ENCODE results near the gene TTC33.
A peak's percentile ranks its signal among the peaks of the same experiment; 100 is the strongest.
"Not testable (repeated sequence)": the region's sequence is repeated elsewhere in the genome, so short reads cannot be mapped to it uniquely, and the experiment has no call there.

Gene TTC33

DNA sequence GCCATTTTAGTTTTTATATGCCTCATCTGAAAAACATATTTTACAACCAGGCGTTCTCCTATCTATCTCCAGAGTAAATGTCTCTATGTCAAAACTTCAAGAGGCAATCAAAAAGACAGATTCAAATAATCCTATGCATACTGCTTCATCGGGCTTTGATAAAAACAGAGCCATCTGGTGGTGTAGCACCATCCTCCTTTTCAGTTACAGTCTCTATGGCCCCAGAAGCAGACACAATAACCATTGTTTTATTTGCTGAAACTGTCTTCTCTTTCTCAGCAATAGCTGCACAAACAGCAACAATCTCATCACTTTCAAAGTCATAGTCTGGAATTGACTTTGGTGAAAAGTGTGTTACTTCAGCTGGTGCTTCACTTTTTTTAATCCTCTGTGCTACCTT is 39.8 kb downstream of the TTC33 start:
- peak; percentile 10 for DNase-seq

- no peak for DNase-seq
Measured at GRCh38 chr5:40714001-40714400, 41.8 kb downstream of the TTC33 start.

DNA sequence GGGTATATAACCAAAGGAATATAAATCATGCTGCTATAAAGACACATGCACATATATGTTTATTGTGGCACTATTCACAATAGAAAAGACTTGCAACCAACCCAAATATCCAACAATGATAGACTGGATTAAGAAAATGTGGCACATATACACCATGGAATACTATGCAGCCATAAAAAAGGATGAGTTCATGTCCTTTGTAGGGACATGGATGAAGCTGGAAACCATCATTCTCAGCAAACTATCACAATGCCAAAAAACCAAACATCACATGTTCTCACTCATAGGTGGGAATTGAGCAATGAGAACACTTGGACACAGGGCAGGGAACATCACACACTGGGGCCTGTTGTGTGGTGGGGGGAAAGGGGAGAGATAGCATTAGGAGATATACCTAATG is 45.2 kb downstream of the TTC33 start:
- not testable (repeated sequence) for DNase-seq

- not testable (repeated sequence) for DNase-seq
Measured at GRCh38 chr5:40705484-40705883, 50.3 kb downstream of the TTC33 start.

- DNase-seq: not testable (repeated sequence)
Measured at GRCh38 chr5:40702027-40702426, 53.7 kb downstream of the TTC33 start.

GRCh38 chr5:40700116-40700782 is 55.5 kb downstream of the TTC33 start:
- no peak for DNase-seq

DNA sequence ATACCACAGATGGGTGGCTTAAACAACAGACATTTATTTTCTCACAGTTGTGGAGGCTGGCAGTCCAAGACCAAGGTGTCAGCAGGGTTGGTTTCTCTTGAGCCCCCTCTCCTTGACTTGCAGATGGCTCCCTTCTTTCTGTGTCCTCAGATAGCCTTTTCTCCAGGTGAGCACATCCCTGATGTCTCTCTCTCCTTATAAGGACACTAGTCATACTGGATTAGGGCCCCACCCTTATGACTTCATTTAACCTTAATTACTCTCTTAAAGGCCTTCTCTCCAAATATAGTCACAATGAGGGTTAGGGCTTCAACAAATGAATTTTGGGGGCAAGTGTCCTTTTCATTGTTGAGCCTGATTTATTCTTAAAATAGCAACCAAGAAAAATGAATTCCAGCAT is 61.3 kb downstream of the TTC33 start:
- no peak for DNase-seq

DNA sequence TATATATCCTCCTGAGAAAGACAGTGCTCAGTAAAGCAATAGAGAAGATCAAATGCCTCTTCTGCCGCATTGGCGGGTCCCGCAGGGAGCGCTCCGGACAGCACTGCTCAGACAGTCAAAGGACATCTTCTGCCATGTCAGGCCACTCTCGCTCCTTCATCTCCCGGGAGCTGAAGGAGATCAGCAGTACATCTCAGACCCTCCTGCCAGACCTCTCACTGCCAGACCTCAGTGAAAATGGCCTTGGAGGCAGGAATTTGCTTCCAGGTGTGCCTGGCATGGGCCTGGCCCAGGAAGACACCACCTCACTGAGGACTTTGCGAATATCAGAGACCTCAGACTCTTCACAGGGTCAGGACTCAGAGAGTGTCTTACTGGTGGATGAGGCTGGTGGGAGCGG is 63.9 kb downstream of the TTC33 start:
- no peak for DNase-seq

- no peak for DNase-seq
Measured at GRCh38 chr5:40690267-40690666, 65.5 kb downstream of the TTC33 start.

- DNase-seq: peak; percentile 95
Measured at GRCh38 chr5:40689438-40689837, 66.3 kb downstream of the TTC33 start.

DNA sequence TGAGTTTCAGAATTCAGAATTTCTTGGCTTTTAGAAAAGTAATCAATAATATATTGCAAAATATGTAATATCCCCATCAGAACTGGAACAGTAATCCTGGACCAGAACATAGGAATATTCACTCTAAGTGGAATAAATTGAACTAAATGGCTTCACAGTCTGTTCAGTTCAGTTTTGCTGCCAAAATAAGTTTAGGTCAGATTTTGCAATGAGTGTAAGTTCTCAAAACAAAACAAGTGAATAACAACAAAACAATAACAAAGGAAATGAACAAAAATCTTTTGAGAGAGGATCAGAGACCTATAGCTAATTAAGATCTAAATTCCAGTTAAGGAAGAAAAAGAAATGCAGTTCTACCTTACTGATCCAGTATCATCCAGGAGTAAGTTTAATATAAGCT is 66.8 kb downstream of the TTC33 start:
- DNase-seq: no peak

DNA sequence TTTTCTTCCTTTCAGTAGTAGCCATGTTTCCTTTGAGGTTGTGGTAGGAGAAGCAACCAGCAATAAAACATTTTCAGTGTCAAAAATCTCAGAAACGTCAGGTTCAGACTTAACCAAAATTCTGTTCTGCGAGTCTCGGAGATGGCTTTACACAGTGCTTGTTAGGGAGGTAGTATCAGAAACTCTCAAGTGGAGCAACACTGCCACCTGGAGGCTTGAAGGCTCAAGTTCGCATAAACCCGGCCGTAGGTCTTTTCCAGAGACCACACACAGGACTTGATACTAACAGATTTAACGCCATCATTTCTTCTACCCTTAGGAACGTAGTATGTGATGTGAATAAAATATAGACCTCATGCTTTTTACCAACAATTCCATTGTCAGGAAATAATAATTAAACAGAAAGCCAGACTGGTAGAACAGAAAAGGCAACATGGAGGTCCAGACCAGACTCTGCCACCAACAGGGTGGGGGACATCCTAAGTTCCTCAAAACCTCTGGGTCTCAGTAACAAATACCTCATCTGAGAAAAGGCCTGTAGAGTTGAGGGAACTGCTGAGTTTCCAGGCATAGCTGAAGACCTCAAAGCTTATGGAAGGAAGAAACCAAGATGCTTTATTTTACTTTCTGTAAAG is 67.5 kb downstream of the TTC33 start:
- peak; percentile 87 for DNase-seq

DNA sequence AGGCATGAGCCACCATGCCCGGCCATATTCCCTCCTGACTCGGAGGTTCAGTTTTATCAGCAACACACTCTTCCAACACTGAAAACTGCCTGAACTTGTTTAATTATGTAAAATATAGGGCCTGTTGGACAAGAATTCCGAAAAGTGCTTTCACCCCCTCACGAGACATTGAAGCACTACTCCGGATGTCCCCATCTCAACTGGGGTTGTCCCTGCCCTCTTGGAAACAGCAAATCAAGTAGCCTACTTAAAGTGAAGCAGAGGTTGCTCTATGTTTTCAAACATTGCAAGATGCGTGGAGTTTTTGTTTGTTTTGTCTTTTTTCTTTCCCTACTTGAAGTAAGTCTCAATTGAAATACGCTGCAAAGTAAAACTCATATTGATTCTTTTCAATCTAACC is 68.4 kb downstream of the TTC33 start:
- DNase-seq: no peak

- DNase-seq: no peak
Measured at GRCh38 chr5:40685976-40686486, 69.7 kb downstream of the TTC33 start.

GRCh38 chr5:40685193-40685592 is 70.6 kb downstream of the TTC33 start:
- no peak for DNase-seq

- no peak for DNase-seq
Measured at GRCh38 chr5:40683305-40683704, 72.5 kb downstream of the TTC33 start.

DNA sequence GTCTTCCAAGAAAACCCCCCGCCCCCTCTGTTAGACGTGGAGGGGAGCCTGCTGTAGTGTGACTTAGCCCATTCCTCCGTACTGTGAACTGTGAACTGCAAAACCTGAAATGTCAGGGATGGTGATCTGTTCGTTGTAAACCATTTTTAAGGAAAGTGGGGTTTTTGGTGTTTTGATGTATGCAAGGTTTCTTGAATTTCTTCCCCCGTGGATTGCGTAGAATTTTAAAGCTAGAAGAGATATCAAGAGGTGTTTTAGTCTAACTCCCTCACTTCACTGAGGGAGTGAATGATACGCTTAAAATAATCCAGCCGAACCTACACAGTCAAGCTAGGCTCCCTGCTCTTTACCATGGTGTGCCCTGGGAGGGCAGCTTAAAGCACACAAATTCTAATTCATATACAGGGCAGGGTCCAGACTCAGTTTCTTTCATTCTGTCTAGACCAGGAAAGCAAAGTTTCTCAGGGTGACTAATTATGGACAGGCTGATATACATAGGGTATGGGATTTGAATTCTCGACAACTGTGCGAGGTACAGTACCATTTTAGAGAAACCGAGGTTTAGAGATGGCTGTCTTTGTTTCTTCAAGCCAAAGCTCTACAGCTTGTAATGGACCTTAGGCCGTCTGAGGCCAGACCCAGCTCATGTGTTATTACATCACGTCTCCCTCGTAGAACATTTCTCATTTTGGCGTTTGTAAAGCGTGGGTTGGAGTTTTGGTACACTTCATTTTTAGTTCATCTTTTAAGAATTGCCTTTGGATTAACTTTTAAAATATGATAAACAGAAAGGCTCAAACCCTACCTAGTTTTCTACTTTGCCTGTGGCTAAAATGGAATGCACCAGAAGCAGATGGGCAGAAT is 73.4 kb downstream of the TTC33 start:
- DNase-seq: no peak

GRCh38 chr5:40681363-40682153 is 74.2 kb downstream of the TTC33 start:
- DNase-seq: no peak

GRCh38 chr5:40680741-40681362 is 74.9 kb downstream of the TTC33 start:
- no peak for DNase-seq

- no peak for DNase-seq
Measured at GRCh38 chr5:40679913-40680681, 75.7 kb downstream of the TTC33 start, which contains the start of gene PTGER4. PTGER4 (plus strand) TSS chr5:40679915; CDS start chr5:40680994, 1,079 bp downstream.

DNA sequence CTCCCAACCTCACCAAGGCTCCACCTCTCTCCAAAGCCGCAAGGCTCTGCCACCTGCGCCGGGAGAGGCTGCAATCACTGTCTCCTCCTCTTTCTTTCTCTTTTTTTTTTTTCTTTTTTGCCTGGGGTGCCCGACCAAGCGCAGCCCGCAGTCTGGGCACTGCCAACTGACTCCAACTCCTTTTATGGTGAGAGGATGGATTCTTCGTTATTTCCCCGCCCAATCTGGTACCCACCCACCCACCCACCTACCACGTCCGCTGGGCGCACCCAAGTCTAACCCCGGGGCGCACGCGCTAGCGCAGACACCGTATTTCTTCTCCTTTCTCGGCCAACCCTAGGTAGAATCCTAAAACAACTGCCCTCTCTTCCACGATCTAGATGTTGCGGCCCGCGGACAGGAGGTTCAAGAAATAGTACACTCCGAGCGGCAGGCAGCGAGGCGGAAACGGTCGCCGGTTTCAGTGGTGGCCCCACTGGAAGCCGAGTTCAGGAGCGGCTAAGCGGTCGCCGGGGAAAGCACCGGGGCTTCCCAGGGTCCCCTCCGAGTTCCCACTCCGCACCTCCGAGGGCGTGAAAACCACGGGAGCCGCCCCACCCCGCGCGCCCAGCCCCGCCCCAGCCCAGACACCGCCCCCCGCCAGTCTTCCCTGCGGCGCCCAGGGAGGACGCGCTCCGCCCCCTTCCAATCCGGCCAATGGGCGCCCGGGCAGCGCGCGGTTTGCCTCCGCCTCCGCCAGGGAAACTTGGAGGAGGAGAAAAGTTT is 76.4 kb downstream of the TTC33 start:
- DNase-seq: peak; percentile 81

All from fibroblast of upper back skin (primary cell).